ENCODE data around the gene ACVR1B.
"Not testable (repeated sequence)": the region's sequence is repeated elsewhere in the genome, so short reads cannot be mapped to it uniquely, and the experiment has no call there.

Gene ACVR1B

GRCh38 chr12:51970904-51971646 is 19.6 kb downstream of the ACVR1B start:
- DNase-seq (ENCODE audit: low spot score), result no peak

- DNase-seq (ENCODE audit: low spot score), result no peak
Observed at GRCh38 chr12:51971679-51972421, 20.4 kb downstream of the ACVR1B start.

- DNase-seq (ENCODE audit: low spot score), result no peak
Observed at GRCh38 chr12:51972422-51972812, 20.9 kb downstream of the ACVR1B start.

GRCh38 chr12:51972849-51973273 is 21.4 kb downstream of the ACVR1B start:
- peak; percentile 72 for DNase-seq (ENCODE audit: low spot score)

- no peak for DNase-seq (ENCODE audit: low spot score)
Observed at GRCh38 chr12:51973560-51973959, 22.1 kb downstream of the ACVR1B start.

- DNase-seq (ENCODE audit: low spot score), result no peak
Observed at GRCh38 chr12:51974646-51975045, 23.1 kb downstream of the ACVR1B start.

- DNase-seq (ENCODE audit: low spot score), result no peak
Observed at GRCh38 chr12:51975196-51975595, 23.7 kb downstream of the ACVR1B start.

GRCh38 chr12:51976376-51977160 is 25.1 kb downstream of the ACVR1B start:
- no peak for DNase-seq (ENCODE audit: low spot score)

- DNase-seq (ENCODE audit: low spot score), result no peak
Observed at GRCh38 chr12:51977320-51977753, 25.8 kb downstream of the ACVR1B start.

- DNase-seq (ENCODE audit: low spot score), result not testable (repeated sequence)
Observed at GRCh38 chr12:51979306-51979705, 27.8 kb downstream of the ACVR1B start.

- DNase-seq (ENCODE audit: low spot score), result peak; percentile 70
Observed at GRCh38 chr12:51980051-51980808, 28.7 kb downstream of the ACVR1B start.

GRCh38 chr12:51980809-51981127 is 29.3 kb downstream of the ACVR1B start:
- no peak for DNase-seq (ENCODE audit: low spot score)

- DNase-seq (ENCODE audit: low spot score), result no peak
Observed at GRCh38 chr12:51984657-51985056, 33.2 kb downstream of the ACVR1B start.

- no peak for DNase-seq (ENCODE audit: low spot score)
Observed at GRCh38 chr12:51985154-51985835, 33.8 kb downstream of the ACVR1B start.

- no peak for DNase-seq (ENCODE audit: low spot score)
Observed at GRCh38 chr12:51986834-51987233, 35.3 kb downstream of the ACVR1B start.

- no peak for DNase-seq (ENCODE audit: low spot score)
Observed at GRCh38 chr12:51992246-51992645, 40.7 kb downstream of the ACVR1B start.

- no peak for DNase-seq (ENCODE audit: low spot score)
Observed at GRCh38 chr12:51994539-51994820, 43.0 kb downstream of the ACVR1B start.

- DNase-seq (ENCODE audit: low spot score), result no peak
Observed at GRCh38 chr12:51994959-51995358, 43.5 kb downstream of the ACVR1B start.

- no peak for DNase-seq (ENCODE audit: low spot score)
Observed at GRCh38 chr12:51997136-51997535, 45.6 kb downstream of the ACVR1B start.

GRCh38 chr12:52003016-52003550 is 51.6 kb downstream of the ACVR1B start:
- DNase-seq (ENCODE audit: low spot score), result no peak

GRCh38 chr12:52003591-52003990 is 52.1 kb downstream of the ACVR1B start:
- no peak for DNase-seq (ENCODE audit: low spot score)

Data from pons (tissue), 1 donor.